Measurements from ENCODE around the gene ADAMTSL2.

The ADAMTSL2 gene

GRCh38 chr9:133572821-133573361, 38.4 kb downstream of the ADAMTSL2 start:
- no peak for TF ChIP-seq CTCF (conservative IDR thresholded peaks at IDR 0.05; ENCODE audit: low read length)
- DNase-seq (ENCODE audit: low read depth): peak; percentile 17
- H3K4me3 ChIP-seq (ENCODE audit: low read length): no peak overlapping the region

GRCh38 chr9:133573791-133574515, 39.4 kb downstream of the ADAMTSL2 start:
- DNase-seq (ENCODE audit: low read depth): no peak
- H3K4me3 ChIP-seq (ENCODE audit: low read length): no peak overlapping the region
- no peak for TF ChIP-seq CTCF (conservative IDR thresholded peaks at IDR 0.05; ENCODE audit: low read length)

- TF ChIP-seq CTCF (conservative IDR thresholded peaks at IDR 0.05; ENCODE audit: low read length): no peak
- no peak overlapping the region for H3K4me3 ChIP-seq (ENCODE audit: low read length)
- no peak for DNase-seq (ENCODE audit: low read depth)
Measured at GRCh38 chr9:133574771-133575170, 40.3 kb downstream of the ADAMTSL2 start.

- DNase-seq (ENCODE audit: low read depth): no peak
- TF ChIP-seq CTCF (conservative IDR thresholded peaks at IDR 0.05; ENCODE audit: low read length): no peak
- no peak overlapping the region for H3K4me3 ChIP-seq (ENCODE audit: low read length)
Measured at GRCh38 chr9:133575186-133576030, 40.9 kb downstream of the ADAMTSL2 start.

GRCh38 chr9:133576031-133576874, 41.7 kb downstream of the ADAMTSL2 start:
- DNase-seq (ENCODE audit: low read depth): no peak
- TF ChIP-seq CTCF (conservative IDR thresholded peaks at IDR 0.05; ENCODE audit: low read length): no peak
- H3K4me3 ChIP-seq (ENCODE audit: low read length): no peak overlapping the region

GRCh38 chr9:133576875-133577736, 42.6 kb downstream of the ADAMTSL2 start:
- TF ChIP-seq CTCF (conservative IDR thresholded peaks at IDR 0.05; ENCODE audit: low read length): no peak
- DNase-seq (ENCODE audit: low read depth): no peak
- H3K4me3 ChIP-seq (ENCODE audit: low read length): no peak overlapping the region

Measured in AG10803 (cell line).